GM18499 (cell line): ENCODE results near the gene CD101.
"Not testable (repeated sequence)": the region's sequence is repeated elsewhere in the genome, so short reads cannot be mapped to it uniquely, and the experiment has no call there.

Experiments used
- ATAC-seq: cut with Tn5 transposase; IDR thresholded peaks from one replicate; pipeline ENCODE4 v1.9.1; 2021; ENCODE audit warnings: moderate number of reproducible peaks; ENCODE audit not compliant: insufficient read depth, unreplicated experiment

Gene CD101, protein sequence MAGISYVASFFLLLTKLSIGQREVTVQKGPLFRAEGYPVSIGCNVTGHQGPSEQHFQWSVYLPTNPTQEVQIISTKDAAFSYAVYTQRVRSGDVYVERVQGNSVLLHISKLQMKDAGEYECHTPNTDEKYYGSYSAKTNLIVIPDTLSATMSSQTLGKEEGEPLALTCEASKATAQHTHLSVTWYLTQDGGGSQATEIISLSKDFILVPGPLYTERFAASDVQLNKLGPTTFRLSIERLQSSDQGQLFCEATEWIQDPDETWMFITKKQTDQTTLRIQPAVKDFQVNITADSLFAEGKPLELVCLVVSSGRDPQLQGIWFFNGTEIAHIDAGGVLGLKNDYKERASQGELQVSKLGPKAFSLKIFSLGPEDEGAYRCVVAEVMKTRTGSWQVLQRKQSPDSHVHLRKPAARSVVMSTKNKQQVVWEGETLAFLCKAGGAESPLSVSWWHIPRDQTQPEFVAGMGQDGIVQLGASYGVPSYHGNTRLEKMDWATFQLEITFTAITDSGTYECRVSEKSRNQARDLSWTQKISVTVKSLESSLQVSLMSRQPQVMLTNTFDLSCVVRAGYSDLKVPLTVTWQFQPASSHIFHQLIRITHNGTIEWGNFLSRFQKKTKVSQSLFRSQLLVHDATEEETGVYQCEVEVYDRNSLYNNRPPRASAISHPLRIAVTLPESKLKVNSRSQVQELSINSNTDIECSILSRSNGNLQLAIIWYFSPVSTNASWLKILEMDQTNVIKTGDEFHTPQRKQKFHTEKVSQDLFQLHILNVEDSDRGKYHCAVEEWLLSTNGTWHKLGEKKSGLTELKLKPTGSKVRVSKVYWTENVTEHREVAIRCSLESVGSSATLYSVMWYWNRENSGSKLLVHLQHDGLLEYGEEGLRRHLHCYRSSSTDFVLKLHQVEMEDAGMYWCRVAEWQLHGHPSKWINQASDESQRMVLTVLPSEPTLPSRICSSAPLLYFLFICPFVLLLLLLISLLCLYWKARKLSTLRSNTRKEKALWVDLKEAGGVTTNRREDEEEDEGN

DNA sequence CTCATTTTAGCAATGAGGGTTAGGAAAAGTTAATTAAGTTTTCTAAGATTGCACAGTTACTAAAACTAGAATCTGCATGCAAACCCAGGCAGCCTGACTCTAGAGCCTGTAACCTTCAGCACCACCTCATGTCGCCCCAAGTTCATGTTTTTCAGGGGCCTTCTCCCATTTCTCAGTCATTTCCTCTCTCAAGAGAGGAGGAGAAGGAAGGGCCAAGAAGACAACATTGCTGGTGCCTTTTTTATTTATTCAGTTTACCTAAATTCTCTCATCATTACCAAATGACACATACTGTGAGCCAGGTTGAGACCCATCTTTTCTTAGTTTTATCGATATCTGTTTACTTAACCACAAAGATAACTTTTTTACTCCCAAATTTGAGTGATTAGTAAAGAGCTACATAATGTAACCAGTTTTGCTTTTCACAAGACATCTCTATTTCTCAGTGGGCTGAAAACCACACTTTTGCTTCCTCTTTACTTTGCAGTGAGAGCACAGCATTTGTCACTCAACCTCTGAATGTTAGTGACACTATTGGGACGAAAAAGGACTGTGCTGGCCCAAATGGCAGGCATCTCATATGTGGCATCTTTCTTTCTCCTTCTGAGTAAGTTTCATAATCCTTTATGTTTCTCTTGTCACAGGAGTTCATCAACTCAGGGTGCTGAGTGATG lies at the start of gene CD101:
TSS of gene CD101 (plus strand) at position 507 of the 674 bp plus-strand sequence. CDS start at position 565, 58 bp downstream.
- ATAC-seq, result peak; percentile 86

DNA sequence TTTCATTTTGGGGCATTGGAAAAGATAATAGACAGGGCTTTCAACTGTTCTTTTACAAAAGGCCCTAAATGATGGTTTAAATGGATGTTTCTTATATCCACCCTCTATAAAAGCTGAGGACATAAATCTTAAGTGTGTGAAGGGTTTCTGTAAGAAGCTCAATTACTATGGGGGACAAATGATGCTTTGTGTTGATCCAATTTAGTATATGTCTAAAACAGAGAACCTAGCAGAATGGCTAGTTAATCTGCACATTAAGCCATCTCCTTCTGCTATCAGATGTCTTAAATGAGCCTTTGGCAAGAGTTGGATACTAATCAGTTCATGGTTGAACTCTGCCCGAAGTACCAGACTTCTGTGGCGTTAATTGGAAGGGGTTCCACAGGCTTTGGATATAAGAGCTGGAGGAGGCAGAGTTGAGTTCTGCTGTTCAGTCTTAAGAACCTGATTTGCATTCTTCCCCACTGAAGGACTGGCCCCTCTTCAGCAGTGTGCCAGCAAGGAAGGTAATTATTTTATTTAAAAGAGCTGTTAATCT lies 48.8 kb upstream of the CD101 start:
- no peak for ATAC-seq

DNA sequence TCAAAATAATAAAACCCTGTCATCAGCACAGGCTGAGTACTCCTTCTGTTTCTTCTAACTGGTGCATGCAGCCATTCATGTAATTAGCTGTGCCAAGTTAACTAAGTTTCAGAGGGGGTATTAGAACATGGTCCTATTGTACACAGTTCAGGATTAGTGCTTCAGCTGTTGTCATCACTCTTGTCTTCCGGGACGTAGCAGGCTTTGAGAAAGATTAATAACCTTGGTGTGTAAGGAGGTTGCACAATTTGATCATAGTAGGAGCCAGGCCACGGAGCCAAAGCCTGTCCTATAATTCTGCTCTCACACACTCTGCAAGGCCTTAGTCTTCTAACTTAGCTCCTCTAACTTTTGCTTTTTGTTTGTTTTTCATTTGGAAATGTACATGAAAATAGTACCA lies 47.1 kb upstream of the CD101 start:
- no peak for ATAC-seq

DNA sequence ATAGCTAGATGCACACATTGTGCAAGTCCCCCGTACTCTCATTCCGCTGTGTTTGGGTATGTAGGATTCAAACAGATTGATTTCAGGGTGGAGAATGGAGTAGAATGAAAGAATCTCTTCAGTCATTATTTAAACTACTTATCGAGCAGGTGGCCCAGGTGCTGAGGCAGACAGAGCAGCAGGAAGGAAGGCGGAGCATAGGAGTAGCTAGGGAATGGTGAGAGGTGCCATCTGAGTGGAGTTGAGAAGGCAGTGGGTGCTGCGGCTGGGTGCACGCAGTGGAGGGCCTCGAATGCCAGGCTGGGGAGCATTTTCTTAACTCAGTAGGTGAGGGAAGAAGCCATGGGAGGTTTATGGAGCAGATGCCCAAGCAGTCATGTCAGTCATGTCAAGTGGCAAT lies 45.2 kb upstream of the CD101 start:
- ATAC-seq, result no peak

DNA sequence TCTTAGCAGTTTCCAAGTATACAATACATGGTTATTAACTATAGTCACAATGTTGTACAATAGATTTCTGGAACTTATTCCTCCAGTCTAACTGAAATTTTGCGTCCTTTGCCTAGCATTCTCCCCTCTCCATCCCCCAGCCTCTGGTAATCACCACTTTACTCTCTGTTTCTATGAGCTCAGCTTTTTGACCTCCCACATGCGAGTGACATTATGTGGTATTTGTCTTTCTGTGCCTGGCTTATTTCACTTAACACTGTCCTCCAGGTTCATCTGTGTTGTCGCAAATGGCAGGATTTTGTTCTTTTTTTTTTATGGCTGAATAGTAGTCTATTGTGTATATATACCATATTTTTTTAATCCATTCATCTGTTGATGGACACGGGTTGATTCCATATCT lies 43.9 kb upstream of the CD101 start:
- ATAC-seq, result no peak

DNA sequence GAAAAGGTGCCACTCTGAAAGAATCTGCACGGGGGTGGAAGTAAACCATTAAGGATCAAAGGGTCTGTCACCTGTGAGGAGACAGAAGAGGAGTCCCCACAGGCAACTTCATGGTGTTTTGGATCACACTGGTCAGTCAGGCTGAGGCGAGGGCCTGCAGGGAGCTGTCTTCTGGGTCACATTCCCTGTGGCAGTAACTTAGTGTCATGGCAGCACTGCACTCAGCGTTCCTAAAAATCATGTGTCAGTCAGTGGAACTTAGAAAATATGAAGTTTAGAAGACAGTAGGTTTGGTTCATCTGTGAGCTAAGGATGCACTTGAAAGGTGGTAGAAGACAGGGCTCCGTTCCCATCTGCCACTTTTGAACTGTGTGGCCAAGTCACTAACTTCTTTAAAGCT lies 43.5 kb upstream of the CD101 start:
- no peak for ATAC-seq

DNA sequence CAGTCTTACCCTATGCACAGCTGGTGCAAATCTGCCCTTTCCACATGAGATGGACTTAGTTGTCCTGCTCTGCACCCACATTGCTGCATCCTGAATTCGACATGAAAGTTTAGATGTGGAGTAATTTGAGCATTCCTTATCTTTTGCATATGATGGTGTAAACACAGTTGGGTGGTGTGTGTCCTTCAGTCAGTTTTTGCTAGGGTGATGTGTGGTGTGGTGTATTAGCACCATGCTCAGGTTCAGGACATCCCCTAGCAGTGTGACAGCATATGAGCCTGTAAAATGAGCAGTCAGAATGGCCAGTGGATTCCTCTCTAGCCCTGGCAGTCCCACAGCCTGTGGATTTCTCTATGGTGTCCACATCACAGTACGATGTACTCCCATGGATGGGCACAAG lies 42.6 kb upstream of the CD101 start:
- ATAC-seq, result no peak

DNA sequence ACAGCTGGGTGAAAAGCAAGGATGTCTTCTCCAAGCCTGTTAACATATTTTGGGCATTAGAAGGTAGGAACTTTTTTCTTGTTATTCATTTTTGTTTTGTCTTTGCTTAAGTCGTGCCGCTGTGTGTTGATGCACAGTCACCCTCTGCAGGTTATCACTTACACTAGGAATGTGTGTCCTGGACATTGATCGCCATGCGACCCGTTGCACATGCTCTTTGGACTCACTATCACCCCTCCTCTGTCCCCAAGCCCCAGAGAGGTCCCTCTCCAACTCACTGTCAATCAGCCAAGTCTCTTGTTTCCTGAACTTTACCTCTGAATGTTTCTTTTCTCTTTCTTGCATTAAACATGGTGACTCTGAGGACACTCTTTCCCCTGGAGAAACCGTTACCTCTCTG lies 40.0 kb upstream of the CD101 start:
- ATAC-seq, result no peak

DNA sequence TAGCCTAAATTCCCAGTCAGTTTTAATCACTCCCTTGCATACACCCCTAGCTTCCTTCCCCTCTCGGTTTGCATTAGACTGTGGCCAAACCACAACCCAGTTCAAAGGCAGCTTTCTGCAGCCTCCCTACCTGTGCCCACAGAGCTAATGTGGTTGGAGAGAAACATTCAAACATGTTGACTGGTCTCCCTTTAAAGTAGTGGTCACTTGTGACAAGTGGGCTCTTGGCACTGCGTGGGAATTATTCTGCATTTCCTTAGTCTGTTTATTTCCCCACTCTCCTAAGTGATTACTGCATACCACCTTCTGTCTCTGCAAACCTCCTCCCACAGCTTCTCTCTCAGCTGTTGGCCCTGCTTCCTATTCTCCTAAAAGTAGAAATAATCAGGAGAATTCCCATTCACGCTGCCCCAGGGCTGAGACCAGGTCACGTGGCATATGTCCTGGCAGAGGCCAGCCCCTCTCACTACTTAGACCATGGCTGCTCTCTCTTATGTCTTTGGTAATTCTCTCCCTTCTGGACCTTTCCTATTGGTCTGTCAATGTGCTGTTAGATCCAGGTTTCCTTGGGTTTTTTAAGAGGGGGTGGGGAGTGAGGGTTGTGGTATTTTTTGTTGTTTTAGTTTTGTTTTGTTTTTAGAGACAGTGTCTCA lies 38.4 kb upstream of the CD101 start:
- ATAC-seq, result no peak

DNA sequence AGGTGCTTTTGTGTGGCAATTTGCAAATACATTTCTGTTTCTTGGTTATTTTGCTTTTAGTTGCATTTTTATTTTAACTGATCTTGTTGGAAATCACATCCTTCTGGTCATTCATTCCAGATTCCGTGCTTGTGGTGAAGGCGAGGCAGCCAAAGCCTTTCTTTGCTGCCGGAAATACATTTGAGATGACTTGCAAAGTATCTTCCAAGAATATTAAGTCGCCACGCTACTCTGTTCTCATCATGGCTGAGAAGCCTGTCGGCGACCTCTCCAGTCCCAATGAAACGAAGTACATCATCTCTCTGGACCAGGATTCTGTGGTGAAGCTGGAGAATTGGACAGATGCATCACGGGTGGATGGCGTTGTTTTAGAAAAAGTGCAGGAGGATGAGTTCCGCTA lies 34.8 kb upstream of the CD101 start:
- no peak for ATAC-seq

DNA sequence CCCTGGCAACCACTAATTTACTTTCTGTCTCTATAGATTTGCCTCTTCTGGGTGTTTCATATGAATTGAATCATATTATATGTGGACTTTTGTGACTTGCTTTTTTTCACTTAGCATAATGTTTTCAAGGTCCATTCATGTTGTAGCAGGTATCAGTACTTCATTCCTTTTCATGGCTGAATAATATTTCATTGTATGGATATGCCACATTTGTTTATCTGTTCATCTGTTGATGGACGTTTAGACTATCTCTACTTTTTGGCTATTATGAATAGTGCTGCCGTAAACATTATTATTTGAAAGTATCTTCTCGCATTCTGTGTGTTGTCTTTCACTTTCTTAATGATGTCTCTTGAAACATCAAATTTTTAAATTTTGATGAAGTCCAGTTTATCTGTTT lies 32.8 kb upstream of the CD101 start:
- ATAC-seq, result no peak

DNA sequence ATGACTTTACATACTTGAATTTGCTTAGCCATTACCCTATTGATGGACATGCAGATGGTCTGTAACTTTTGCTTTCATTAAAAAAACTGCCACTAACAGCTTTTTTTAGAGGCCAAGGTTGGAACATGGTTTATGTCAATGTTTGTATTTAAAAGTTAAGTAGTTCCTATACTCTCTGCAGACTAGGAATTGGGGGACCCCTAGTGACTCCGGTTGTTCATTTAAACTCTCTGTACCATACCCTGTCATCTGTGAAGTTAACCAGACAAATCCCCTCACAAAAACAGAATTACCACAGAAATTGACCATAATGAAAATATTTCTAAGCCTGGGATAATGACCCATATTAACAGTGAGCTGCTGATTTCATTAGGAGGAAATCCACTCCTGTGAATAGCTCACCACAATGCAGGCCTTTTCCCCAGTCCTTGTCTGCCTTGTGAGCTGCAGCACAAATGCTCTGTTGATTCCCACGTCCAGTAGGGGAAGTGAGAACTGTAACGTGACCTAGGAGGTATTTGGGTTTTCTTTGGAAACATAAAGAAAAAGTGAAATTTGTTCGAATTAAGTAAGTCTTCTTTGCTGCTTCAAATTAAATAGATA lies 30.2 kb upstream of the CD101 start:
- no peak for ATAC-seq

DNA sequence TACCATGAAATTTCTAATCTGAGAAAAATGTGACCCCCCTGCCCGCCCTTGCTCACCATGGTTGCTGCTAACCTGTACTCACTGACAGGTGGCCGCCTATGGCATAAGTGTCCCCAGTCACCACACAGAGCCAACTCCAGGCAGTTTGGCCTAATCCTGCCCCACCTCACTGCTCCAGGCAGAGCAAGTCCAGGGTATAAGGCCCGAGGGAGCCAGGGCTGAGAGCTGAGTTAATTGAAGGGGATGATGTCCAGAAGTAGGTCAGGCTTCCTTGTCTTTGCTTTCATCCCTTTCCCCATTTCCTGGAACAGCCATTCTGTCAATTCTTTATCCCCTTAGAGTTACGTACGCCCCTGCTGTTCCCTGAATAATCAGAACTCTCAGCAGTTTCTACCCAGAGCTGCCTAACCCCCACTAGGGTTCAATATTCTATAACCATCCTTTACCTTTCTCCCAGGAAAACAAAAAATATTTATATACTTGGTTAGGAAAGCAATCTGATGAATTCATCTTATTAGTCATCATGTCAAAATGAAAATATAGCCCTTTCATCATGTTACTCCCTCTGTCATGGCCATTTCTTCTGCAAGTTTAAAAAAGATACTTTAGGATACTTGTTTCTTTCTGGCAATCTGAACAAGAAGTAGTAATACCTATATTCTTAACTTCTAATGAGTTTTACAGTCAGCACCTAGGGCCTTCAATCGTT lies 29.4 kb upstream of the CD101 start:
- no peak for ATAC-seq

DNA sequence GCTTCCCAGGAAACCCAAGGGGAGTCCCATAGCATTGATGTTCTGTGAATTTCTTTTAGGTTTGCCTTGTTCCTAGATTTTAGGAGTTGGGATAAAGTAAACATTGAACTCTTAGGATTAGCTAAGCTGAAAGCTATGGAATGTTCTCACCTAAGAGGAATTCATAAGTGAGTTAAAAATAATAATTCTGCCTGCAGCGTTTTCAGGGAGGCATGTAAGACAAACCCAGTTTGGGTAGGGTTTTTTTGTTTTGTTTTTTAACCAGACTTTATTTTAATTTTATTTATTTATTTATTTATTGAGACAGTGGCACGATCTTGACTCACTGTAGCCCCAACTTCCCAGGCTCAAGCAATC lies 28.9 kb upstream of the CD101 start:
- ATAC-seq, result no peak

DNA sequence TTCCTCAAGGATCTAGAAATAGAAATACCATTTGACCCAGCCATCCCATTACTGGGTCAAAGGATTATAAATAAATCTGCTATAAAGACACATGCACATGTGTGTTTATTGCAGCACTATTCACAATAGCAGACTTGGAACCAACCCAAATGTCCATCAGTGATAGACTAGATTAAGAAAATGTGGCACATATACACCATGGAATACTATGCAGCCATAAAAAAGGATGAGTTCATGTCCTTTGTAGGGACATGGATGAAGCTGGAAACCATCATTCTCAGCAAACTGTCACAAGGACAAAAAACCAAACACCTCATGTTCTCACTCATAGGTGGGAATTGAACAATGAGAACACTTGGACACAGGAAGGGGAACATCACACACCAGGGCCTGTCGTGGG lies 21.3 kb upstream of the CD101 start:
- ATAC-seq, result not testable (repeated sequence)

DNA sequence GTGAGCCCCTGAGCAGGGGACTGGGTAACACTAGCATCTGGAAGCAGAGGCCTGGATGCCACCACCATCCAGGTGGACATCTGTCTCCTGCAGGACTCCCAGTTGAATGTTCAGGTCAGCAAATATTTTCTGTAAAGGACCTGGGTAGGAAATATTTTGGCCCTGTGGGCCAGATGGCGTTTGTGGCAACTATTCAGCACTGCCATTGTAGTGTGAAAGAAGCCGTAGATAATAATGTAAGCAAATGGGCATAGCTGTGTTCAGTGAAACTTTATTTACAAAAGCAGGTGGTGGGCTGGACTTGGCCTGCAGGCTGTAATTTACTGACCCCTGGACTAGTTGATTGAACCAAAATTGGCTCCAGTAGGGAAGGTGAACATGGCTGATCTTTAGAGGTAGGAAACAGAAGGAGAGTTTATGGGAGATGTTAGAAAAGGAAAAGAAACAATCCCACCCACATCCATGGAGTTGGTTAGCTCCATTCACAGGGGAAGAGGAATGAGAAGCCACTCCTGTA lies 20.0 kb upstream of the CD101 start:
- ATAC-seq, result no peak

DNA sequence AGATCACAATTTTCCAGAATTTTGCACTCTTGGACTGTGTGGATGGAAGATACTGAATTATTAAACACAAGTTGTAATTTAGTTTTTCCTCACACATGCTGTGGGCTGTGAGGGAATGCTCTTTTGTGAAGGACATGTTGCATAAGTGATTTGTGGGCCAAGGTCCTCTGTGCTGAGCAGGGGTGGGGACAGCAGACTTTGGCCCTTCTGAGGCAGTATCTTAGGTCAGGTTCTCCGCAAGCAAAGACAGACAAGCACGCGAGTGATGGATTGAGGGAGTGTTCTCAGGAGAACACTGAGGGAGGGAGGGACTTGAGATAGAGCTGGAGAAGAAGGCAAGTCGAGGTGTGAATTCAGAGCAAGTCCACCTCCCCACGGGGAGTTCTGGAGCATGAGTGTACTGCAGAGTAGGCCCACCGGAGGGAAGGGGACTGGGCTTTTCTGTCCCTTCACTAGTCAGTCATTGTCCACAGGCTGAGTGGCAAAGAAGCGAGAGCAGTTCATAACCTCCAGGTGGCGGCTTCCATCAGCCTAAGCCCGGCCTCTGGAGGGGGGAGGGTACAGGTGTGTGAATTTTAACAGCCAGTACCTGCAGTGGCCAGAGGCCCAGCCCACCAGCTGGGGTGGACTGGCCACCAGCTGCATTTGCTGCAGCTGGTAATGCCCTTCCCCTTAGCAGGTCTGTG lies 19.1 kb upstream of the CD101 start:
- no peak for ATAC-seq

DNA sequence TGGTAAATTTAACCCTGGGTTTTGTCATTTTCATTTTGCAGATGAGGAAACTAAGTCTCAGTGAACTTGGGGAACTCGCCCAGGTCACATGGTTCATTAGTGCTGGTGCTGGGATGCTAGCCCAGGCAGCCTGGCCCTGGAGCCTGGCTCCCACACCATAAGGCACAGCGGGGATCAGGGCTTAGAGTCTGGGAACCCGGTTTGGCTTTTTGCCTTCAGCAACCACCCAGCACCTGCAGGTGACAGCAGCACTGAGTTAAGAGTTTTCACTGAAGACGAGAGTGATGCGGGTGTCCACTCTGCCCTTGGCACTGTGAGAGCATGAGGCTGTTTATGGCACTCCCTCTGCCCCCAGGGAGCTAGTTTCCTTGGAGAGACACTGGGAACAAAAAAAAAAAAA lies 18.4 kb upstream of the CD101 start:
- ATAC-seq, result no peak
